Measurements from ENCODE around the gene PCDHA6. TPM values are rescaled to one million over a fixed set of nuclear protein-coding genes. Genes with fewer than 3 reads are reported as not detected.
"Not testable (repeated sequence)": the region's sequence is repeated elsewhere in the genome, so short reads cannot be mapped to it uniquely, and the experiment has no call there.

Gene PCDHA6
- total and polyA plus RNA-seq, 2 donors from 2014 or later = 0.80 to 3.6 TPM

GRCh38 chr5:140802781-140803271 is 24.9 kb upstream of the PCDHA6 start:
- Histone ChIP-seq H3K27me3 (ENCODE audit: control insufficient read depth, insufficient read depth, low read length) (peaks cover 2% of the 10 kb centered on the region), H3K4me3 (ENCODE audit: low read length in 3 of 3) (no peak overlapping the region), H3K9me3 (ENCODE audit: control insufficient read depth in 2 of 3, insufficient read depth in 1 of 3, low read length in 3 of 3) (peaks cover 3 to 18% (median 4%) of the 10 kb centered on the region in 3 donors), H3K27ac (ENCODE audit: low read depth in 2 of 2, low read length in 2 of 2) (no peak overlapping the region), H3K9ac (ENCODE audit: low read length in 3 of 3) (no peak overlapping the region), H3K36me3 (ENCODE audit: control insufficient read depth in 2 of 3, insufficient read depth in 3 of 3, low read length in 3 of 3) (no peaks in the 10 kb centered on the region), H3K4me1 (ENCODE audit: control insufficient read depth in 2 of 3, insufficient read depth in 2 of 3, low read depth in 1 of 3, low read length in 3 of 3) (peaks cover 0 to 2% (median 0%) of the 10 kb centered on the region in 3 donors)
- TF ChIP-seq CTCF (IDR thresholded peaks at IDR 0.05; ENCODE audit: borderline replicate concordance, extremely low read depth, insufficient read depth) = no peak
- intact Hi-C loops (cut with DNase I) = no loop called here
- FAIRE-seq (no peak), DNase-seq (peak in 1 of 5 donors; percentile 67)

GRCh38 chr5:140806834-140807775 is 20.7 kb upstream of the PCDHA6 start, which contains the start of gene PCDHA4:
PCDHA4 (plus strand) TSS chr5:140807068.
- Histone ChIP-seq H3K27ac (ENCODE audit: low read depth in 2 of 2, low read length in 2 of 2) (no peak within 1 kb of the TSS), H3K9me3 (ENCODE audit: control insufficient read depth in 2 of 3, insufficient read depth in 1 of 3, low read length in 3 of 3) (peaks cover under 1 to 19% (median under 1%) of the 10 kb centered on the region in 3 donors), H3K4me1 (ENCODE audit: control insufficient read depth in 2 of 3, insufficient read depth in 2 of 3, low read depth in 1 of 3, low read length in 3 of 3) (peaks cover 0 to 2% (median 0%) of the 10 kb centered on the region in 3 donors), H3K9ac (ENCODE audit: low read length in 3 of 3) (no peak within 1 kb of the TSS), H3K27me3 (ENCODE audit: control insufficient read depth, insufficient read depth, low read length) (peaks cover under 1% of the 10 kb centered on the region), H3K36me3 (ENCODE audit: control insufficient read depth in 2 of 3, insufficient read depth in 3 of 3, low read length in 3 of 3) (no peaks in the 10 kb centered on the region), H3K4me3 (ENCODE audit: low read length in 3 of 3) (peak within 1 kb of the TSS in 2 of 3 donors; percentile 46 to 55)
- no peak for FAIRE-seq
- peak in 2 of 5 donors; percentile 30 to 73 for DNase-seq
- peak; percentile 34 for TF ChIP-seq CTCF (IDR thresholded peaks at IDR 0.05; ENCODE audit: borderline replicate concordance, extremely low read depth, insufficient read depth)
- intact Hi-C loops (cut with DNase I) = no loop called here

- H3K27ac ChIP-seq (ENCODE audit: low read depth in 2 of 2, low read length in 2 of 2); H3K4me1 ChIP-seq (ENCODE audit: control insufficient read depth in 2 of 3, insufficient read depth in 2 of 3, low read depth in 1 of 3, low read length in 3 of 3); H3K9ac ChIP-seq (ENCODE audit: low read length in 3 of 3); H3K9me3 ChIP-seq (ENCODE audit: control insufficient read depth in 2 of 3, insufficient read depth in 1 of 3, low read length in 3 of 3); H3K4me3 ChIP-seq (ENCODE audit: low read length in 3 of 3); H3K27me3 ChIP-seq (ENCODE audit: control insufficient read depth, insufficient read depth, low read length); intact Hi-C loops (cut with DNase I); FAIRE-seq; H3K36me3 ChIP-seq (ENCODE audit: control insufficient read depth in 2 of 3, insufficient read depth in 3 of 3, low read length in 3 of 3): not testable (repeated sequence)
- peak in 1 of 5 donors; percentile 54 for DNase-seq
These were observed 19.4 kb upstream of the PCDHA6 start for GRCh38 chr5:140808241-140808888.

GRCh38 chr5:140808889-140809291 is 18.9 kb upstream of the PCDHA6 start:
- Histone ChIP-seq H3K27me3 (ENCODE audit: control insufficient read depth, insufficient read depth, low read length) (no peaks in the 10 kb centered on the region), H3K27ac (ENCODE audit: low read depth in 2 of 2, low read length in 2 of 2) (no peak overlapping the region), H3K9ac (ENCODE audit: low read length in 3 of 3) (no peak overlapping the region), H3K9me3 (ENCODE audit: control insufficient read depth in 2 of 3, insufficient read depth in 1 of 3, low read length in 3 of 3) (peaks cover 0 to 10% (median 0%) of the 10 kb centered on the region in 3 donors), H3K4me3 (ENCODE audit: low read length in 3 of 3) (no peak overlapping the region), H3K36me3 (ENCODE audit: control insufficient read depth in 2 of 3, insufficient read depth in 3 of 3, low read length in 3 of 3) (no peaks in the 10 kb centered on the region), H3K4me1 (ENCODE audit: control insufficient read depth in 2 of 3, insufficient read depth in 2 of 3, low read depth in 1 of 3, low read length in 3 of 3) (no peaks in the 10 kb centered on the region)
- peak in 1 of 5 donors; percentile 72 for DNase-seq
- FAIRE-seq = no peak
- TF ChIP-seq CTCF (IDR thresholded peaks at IDR 0.05; ENCODE audit: borderline replicate concordance, extremely low read depth, insufficient read depth) = no peak
- intact Hi-C loops (cut with DNase I) = no loop called here
